Muscle of leg (tissue), 11 donors: ENCODE data around the gene CHMP4B. TPM values are rescaled to one million over a fixed set of nuclear protein-coding genes. Genes with fewer than 3 reads are reported as not detected.
A peak's percentile ranks its signal among the peaks of the same experiment; 100 is the strongest.

Source experiments
- DNase-seq: peaks from one replicate; pipeline ENCODE4 v3.0.0; 2013
- H3K27ac ChIP-seq: one replicate; pipeline ENCODE4 v1.5.1; 2013; ENCODE audit warnings: mild to moderate bottlenecking, low read length, control low read depth
- H3K27me3 ChIP-seq: one replicate; pipeline ENCODE4 v1.6.1; 2013; ENCODE audit warnings: low read length; ENCODE audit not compliant: control insufficient read depth, insufficient read depth
- H3K36me3 ChIP-seq: one replicate; pipeline ENCODE4 v1.6.1; 2013; ENCODE audit warnings: low read length; ENCODE audit not compliant: control insufficient read depth, insufficient read depth
- H3K4me1 ChIP-seq: one replicate; pipeline ENCODE4 v1.6.1; 2013; ENCODE audit warnings: low read length; ENCODE audit not compliant: control insufficient read depth, insufficient read depth
- H3K4me3 ChIP-seq: one replicate; pipeline ENCODE4 v1.5.1; 2013; ENCODE audit warnings: low read length, control low read depth
- H3K9me3 ChIP-seq: replicated peaks from 2 replicates; pipeline ENCODE4 v1.6.1; 2013; ENCODE audit warnings: low read depth, low read length; ENCODE audit not compliant: control insufficient read depth
- WGBS: methylation state at CpG from one replicate; pipeline ENCODE4 v1.1.5; 2013; ENCODE audit warnings: missing lambda C conversion rate; ENCODE audit not compliant: insufficient coverage; 5-methylcytosine and 5-hydroxymethylcytosine counted together
- polyA plus RNA-seq, 8 donors: library from polyadenylated mRNA; unstranded; fragments of 120-200 nt; gene quantifications; one replicate each; pipeline versions ENCODE4 v1.2.1 to v1.2.3, GENCODE V29; 2013; ENCODE audit warnings: inconsistent platforms in 1 of 8, low replicate concordance in 1 of 8; ENCODE audit not compliant: insufficient read length in 8 of 8, insufficient read depth in 1 of 8
- total RNA-seq: library from RNA; stranded (reverse); fragments of 120-200 nt; gene quantifications from one replicate; pipeline ENCODE4 v1.2.4, GENCODE V29; 2013

The CHMP4B gene
- total and polyA plus RNA-seq, 9 donors: 20.7 to 82.8 (median 75.1) TPM

DNA sequence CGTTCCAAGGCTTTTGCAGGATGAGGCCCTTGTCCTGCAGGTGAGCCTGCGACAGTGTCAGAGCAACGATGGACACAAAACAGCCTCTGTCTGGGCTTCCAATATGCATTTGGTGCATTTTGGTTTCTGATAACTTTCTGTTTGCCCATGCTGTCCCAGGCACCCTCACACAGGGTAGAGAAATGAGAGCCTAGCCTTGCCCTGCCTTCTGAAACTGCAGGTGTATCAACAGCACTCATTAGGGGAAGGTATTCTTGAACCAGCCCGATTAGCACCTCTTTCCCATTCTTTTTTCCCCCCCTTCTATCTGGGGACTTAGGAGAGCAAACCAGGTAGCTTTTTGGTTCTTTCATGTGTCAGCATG is 30.3 kb downstream of the CHMP4B start:
- Histone ChIP-seq H3K27ac (no peak overlapping the region), H3K27me3 (no peaks in the 10 kb centered on the region), H3K4me1 (peaks cover 27% of the 10 kb centered on the region), H3K9me3 (no peaks in the 10 kb centered on the region), H3K36me3 (no peaks in the 10 kb centered on the region), H3K4me3 (no peak overlapping the region)
- no peak for DNase-seq
- WGBS: 46% methylated on average over 3 of the region's 4 CpGs

DNA sequence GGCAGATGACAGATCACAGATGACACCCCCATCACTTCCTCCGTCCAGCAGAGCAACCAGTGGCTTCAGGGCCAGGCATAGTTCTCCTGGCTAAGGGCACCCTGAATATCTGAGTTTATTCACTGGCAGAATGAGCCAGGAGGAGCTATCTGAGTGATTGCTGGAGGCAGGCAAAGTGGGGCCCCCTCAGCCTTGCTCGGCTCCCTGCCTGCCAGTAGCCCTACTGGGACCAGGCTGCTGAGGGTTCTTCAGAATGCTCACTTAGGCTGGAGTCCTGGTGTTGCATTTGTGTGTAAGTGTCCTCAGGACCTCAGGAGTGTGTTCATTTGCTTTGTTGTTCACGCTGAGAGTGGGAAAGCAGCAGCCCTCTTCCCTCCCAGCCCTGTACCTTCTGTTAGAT is 31.2 kb downstream of the CHMP4B start:
- DNase-seq: no peak
- Histone ChIP-seq H3K4me1 (peaks cover 26% of the 10 kb centered on the region), H3K36me3 (no peaks in the 10 kb centered on the region), H3K27ac (no peak overlapping the region), H3K9me3 (no peaks in the 10 kb centered on the region), H3K4me3 (no peak overlapping the region), H3K27me3 (no peaks in the 10 kb centered on the region)
- WGBS: 33% methylated on average over 1 of the region's 3 CpGs

- WGBS: no CpG with 5 or more reads among the region's 1 CpG
- peaks cover under 1% of the 10 kb centered on the region for H3K36me3 ChIP-seq
- H3K4me1 ChIP-seq: peaks cover 26% of the 10 kb centered on the region
- H3K27ac ChIP-seq: no peak overlapping the region
- no peaks in the 10 kb centered on the region for H3K9me3 ChIP-seq
- no peak overlapping the region for H3K4me3 ChIP-seq
- no peak for DNase-seq
- no peaks in the 10 kb centered on the region for H3K27me3 ChIP-seq
Observed at GRCh38 chr20:33843050-33843449, 31.9 kb downstream of the CHMP4B start.

GRCh38 chr20:33843854-33844253 is 32.7 kb downstream of the CHMP4B start:
- no peak overlapping the region for H3K27ac ChIP-seq
- WGBS: 50% methylated on average over 3 of the region's 4 CpGs
- H3K27me3 ChIP-seq: no peaks in the 10 kb centered on the region
- H3K36me3 ChIP-seq: peaks cover 9% of the 10 kb centered on the region
- no peak for DNase-seq
- peaks cover 24% of the 10 kb centered on the region for H3K4me1 ChIP-seq
- no peak overlapping the region for H3K4me3 ChIP-seq
- H3K9me3 ChIP-seq: no peaks in the 10 kb centered on the region

- H3K27me3 ChIP-seq: no peaks in the 10 kb centered on the region
- WGBS: 23% methylated on average over 5 of the region's 6 CpGs
- H3K4me1 ChIP-seq: peaks cover 18% of the 10 kb centered on the region
- peaks cover 27% of the 10 kb centered on the region for H3K36me3 ChIP-seq
- peak overlapping the region; percentile 47 for H3K27ac ChIP-seq
- DNase-seq: peak; percentile 88
- H3K4me3 ChIP-seq: no peak overlapping the region
- no peaks in the 10 kb centered on the region for H3K9me3 ChIP-seq
Observed at GRCh38 chr20:33846291-33846935, 35.3 kb downstream of the CHMP4B start.

- Histone ChIP-seq H3K27ac (no peak overlapping the region), H3K4me3 (no peak overlapping the region), H3K36me3 (peaks cover 33% of the 10 kb centered on the region), H3K27me3 (no peaks in the 10 kb centered on the region), H3K9me3 (no peaks in the 10 kb centered on the region), H3K4me1 (peaks cover 18% of the 10 kb centered on the region)
- no peak for DNase-seq
Observed at GRCh38 chr20:33847006-33847405, 35.9 kb downstream of the CHMP4B start.

DNA sequence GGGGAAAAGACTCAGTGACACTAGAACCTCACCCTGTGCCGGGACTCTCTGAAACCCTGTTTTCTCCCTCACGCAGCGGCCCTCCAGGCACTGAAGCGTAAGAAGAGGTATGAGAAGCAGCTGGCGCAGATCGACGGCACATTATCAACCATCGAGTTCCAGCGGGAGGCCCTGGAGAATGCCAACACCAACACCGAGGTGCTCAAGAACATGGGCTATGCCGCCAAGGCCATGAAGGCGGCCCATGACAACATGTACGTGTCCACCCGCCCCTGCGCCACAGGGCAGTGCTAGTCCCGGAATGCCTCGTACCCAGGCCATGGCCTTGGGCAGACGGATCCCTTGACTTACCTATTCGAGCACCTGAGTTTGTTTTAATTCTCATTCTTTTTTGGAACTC is 37.2 kb downstream of the CHMP4B start:
- Histone ChIP-seq H3K4me1 (peaks cover 12% of the 10 kb centered on the region), H3K27ac (no peak overlapping the region), H3K9me3 (no peaks in the 10 kb centered on the region), H3K27me3 (no peaks in the 10 kb centered on the region), H3K36me3 (peaks cover 47% of the 10 kb centered on the region), H3K4me3 (no peak overlapping the region)
- DNase-seq: no peak
- 93% methylated on average over 19 of the region's 19 CpGs for WGBS

DNA sequence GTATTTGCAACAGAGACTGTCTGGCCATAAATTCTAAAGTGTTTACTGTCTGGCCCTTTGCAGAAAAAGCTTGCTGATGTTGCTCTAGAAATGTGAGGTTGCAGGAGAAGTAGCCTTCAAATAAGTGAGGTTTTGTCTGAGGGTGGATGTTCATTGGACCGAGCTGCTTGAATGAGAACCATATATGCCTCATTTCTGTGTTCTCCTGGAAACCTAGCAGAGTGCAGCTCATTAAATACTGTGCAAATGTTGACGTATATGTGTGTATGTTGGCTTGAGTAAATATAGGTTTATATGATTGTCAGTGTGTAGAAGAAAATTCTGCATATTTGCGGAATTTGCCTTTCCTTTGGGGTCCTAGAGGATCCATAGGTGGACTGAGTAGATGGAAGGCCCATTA is 39.0 kb downstream of the CHMP4B start:
- H3K9me3 ChIP-seq: no peaks in the 10 kb centered on the region
- 90% methylated on average over 3 of the region's 3 CpGs for WGBS
- H3K27me3 ChIP-seq: no peaks in the 10 kb centered on the region
- no peak for DNase-seq
- H3K36me3 ChIP-seq: peaks cover 62% of the 10 kb centered on the region
- H3K4me1 ChIP-seq: peaks cover 12% of the 10 kb centered on the region
- H3K27ac ChIP-seq: no peak overlapping the region
- H3K4me3 ChIP-seq: no peak overlapping the region

DNA sequence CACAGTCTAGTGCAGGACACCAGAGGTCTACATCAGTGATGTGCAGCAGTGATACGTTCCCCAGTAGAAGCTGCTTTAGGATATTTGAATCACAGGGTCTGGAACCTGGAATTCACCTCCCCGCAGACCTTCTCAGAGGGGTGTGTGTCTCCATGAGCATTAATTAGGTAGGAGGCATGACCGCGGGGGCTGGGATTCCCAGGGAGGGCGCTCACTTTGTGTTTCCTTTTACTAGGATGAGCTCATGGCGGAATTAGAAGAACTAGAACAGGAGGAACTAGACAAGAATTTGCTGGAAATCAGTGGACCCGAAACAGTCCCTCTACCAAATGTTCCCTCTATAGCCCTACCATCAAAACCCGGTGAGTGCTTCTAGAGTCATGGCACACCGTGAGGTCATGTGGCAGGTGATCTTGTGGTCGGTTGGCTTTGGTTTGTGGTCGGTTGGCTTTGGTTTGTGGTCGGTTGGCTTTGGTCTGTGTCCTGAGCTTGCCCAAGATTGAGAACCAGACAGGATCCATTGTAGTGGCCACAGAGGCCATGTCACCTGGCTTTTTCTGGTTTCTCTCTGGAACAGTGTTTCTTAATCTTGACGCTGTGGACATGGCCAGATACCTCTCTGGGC is 40.8 kb downstream of the CHMP4B start:
- Histone ChIP-seq H3K9me3 (no peaks in the 10 kb centered on the region), H3K4me3 (no peak overlapping the region), H3K27me3 (no peaks in the 10 kb centered on the region), H3K36me3 (peaks cover 74% of the 10 kb centered on the region), H3K4me1 (no peaks in the 10 kb centered on the region), H3K27ac (no peak overlapping the region)
- no peak for DNase-seq
- 95% methylated on average over 3 of the region's 13 CpGs for WGBS

DNA sequence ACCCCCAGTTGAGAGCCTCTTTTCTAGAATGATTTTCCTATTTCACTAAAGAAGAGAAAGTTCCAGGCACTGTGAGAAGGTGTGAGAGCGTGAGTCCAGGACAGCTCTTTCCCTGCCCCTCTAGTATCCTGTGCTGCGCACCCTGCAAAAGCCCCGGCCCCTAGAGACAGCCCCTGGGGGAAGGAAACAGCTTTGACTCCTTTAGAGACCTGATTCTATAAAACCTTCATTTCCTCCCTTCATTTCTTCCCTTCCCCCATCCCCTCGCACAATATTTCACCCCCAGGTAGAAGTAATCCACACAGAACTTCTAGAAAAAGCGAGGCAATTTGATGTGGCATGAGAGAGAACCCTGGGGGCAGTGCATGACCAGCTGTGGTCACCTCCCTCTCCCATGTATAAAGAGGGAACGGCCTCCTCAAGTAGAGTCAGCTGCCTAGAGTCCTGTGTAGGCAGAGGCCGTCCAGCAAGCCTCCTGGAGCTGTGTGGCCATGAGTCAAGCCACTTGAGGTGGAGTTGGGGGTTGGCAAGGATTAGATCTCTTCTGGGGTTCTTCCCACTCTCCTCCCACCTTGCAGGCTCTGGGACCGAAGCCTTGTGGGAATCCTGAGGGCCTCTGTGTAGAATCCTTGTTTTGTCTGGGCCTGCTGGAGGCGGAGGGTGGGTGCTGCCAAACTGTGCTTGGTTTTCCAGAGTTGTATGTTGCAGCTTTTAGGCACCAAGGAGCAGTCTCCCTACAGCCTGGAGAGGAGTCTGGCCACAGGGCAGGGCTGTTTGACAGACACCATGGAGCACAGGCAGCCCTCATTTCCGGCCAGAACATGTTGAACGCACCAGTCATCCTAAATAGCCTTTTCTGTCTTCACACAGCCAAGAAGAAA is 41.7 kb downstream of the CHMP4B start:
- H3K4me3 ChIP-seq: no peak overlapping the region
- no peak overlapping the region for H3K27ac ChIP-seq
- DNase-seq: no peak
- H3K9me3 ChIP-seq: no peaks in the 10 kb centered on the region
- 96% methylated on average over 4 of the region's 11 CpGs for WGBS
- peaks cover 75% of the 10 kb centered on the region for H3K36me3 ChIP-seq
- no peaks in the 10 kb centered on the region for H3K27me3 ChIP-seq
- no peaks in the 10 kb centered on the region for H3K4me1 ChIP-seq
